GM23338 (cell line): Measurements from ENCODE around the gene BBS1. TPM values are rescaled to one million over a fixed set of nuclear protein-coding genes. Genes with fewer than 3 reads are reported as not detected.
A peak's percentile ranks its signal among the peaks of the same experiment; 100 is the strongest.

ENCODE experiments used
- ATAC-seq: fragments of 200-7000 bp; cut with Tn5 transposase; 3 replicates; pipeline ENCODE4 v1.9.1; 2020
- DNase-seq: peaks from one replicate; pipeline ENCODE4 v3.0.0-alpha.2; 2015; ENCODE audit warnings: low spot score
- H2AFZ ChIP-seq: fragments of 200-600 bp; sonication (generic); 2 replicates; pipeline ENCODE4 v1.8.0; 2016; ENCODE audit warnings: antibody characterized with exemption, mild to moderate bottlenecking, moderate library complexity
- H3F3A ChIP-seq: fragments of 200-600 bp; sonication (generic); replicated peaks from 2 replicates; pipeline ENCODE4 v1.8.0; 2017; ENCODE audit warnings: antibody characterized with exemption, mixed run types, low read depth
- H3K27ac ChIP-seq: fragments of 200-600 bp; sonication (generic); 2 replicates; pipeline ENCODE4 v1.6.1; 2016; ENCODE audit warnings: low read depth
- H3K27me3 ChIP-seq: fragments of 200-600 bp; sonication (generic); 2 replicates; pipeline ENCODE4 v1.8.0; 2016; ENCODE audit warnings: mild to moderate bottlenecking, mixed run types, moderate library complexity; ENCODE audit not compliant: insufficient read depth
- H3K36me3 ChIP-seq: fragments of 200-600 bp; sonication (generic); 2 replicates; pipeline ENCODE4 v1.8.0; 2016; ENCODE audit warnings: mild to moderate bottlenecking; ENCODE audit not compliant: insufficient read depth
- H3K4me1 ChIP-seq: fragments of 200-600 bp; sonication (generic); 2 replicates; pipeline ENCODE4 v1.8.0; 2016; ENCODE audit warnings: mild to moderate bottlenecking, moderate library complexity; ENCODE audit not compliant: insufficient read depth
- H3K4me2 ChIP-seq: fragments of 200-600 bp; sonication (generic); 2 replicates; pipeline ENCODE4 v1.7.1; 2017; ENCODE audit warnings: mixed run types
- H3K4me3 ChIP-seq: fragments of 200-600 bp; sonication (generic); 2 replicates; pipeline ENCODE4 v1.6.1; 2016; ENCODE audit warnings: mixed run types
- H3K79me2 ChIP-seq: fragments of 200-600 bp; sonication (generic); replicated peaks from 2 replicates; pipeline ENCODE4 v1.8.0; 2017; ENCODE audit warnings: mild to moderate bottlenecking; ENCODE audit not compliant: insufficient read depth
- H3K9me2 ChIP-seq: fragments of 200-600 bp; sonication (generic); 2 replicates; pipeline ENCODE4 v1.8.0; 2017; ENCODE audit not compliant: insufficient read depth
- H4K20me1 ChIP-seq: fragments of 200-600 bp; sonication (generic); replicated peaks from 2 replicates; pipeline ENCODE4 v1.8.0; 2017; ENCODE audit warnings: mild to moderate bottlenecking; ENCODE audit not compliant: insufficient read depth
- H3K27ac Mint-ChIP-seq: 2 replicates; pipeline ENCODE4 v1.8.0; 2020; ENCODE audit warnings: inconsistent platforms, mild to moderate bottlenecking, moderate library complexity, mixed read lengths
- H3K27me3 Mint-ChIP-seq: 3 replicates; pipeline ENCODE4 v1.8.0; 2022; ENCODE audit warnings: low read depth, mild to moderate bottlenecking, moderate library complexity, mixed read lengths, inconsistent platforms; ENCODE audit not compliant: insufficient read depth, poor library complexity
- H3K36me3 Mint-ChIP-seq: 3 replicates; pipeline ENCODE4 v1.8.0; 2021; ENCODE audit warnings: low read depth, mild to moderate bottlenecking, inconsistent platforms, moderate library complexity, mixed read lengths
- H3K4me1 Mint-ChIP-seq: 3 replicates; pipeline ENCODE4 v1.8.0; 2020; ENCODE audit warnings: mild to moderate bottlenecking, inconsistent platforms, mixed read lengths
- H3K4me3 Mint-ChIP-seq: 3 replicates; pipeline ENCODE4 v1.8.0; 2021; ENCODE audit warnings: moderate library complexity, mild to moderate bottlenecking, inconsistent platforms, mixed read lengths
- H3K9me3 Mint-ChIP-seq: 3 replicates; pipeline ENCODE4 v1.8.0; 2020; ENCODE audit warnings: moderate library complexity, mild to moderate bottlenecking, inconsistent platforms, mixed read lengths
- CREB1 ChIP-seq: fragments of 250-450 bp; sonication (Bioruptor Pico); IDR thresholded peaks from 2 replicates; pipeline ENCODE4 v1.5.0; 2020; ENCODE audit warnings: low read depth, mild to moderate bottlenecking, moderate library complexity
- CTCF ChIP-seq, 2 experiments: fragments of 200-600 bp in 1 of 2; sonication (generic) in 1 of 2; conservative IDR thresholded peaks; 2 replicates each; pipeline versions ENCODE4 v1.5.1 to v1.6.1; 2016 to 2017; ENCODE audit warnings: antibody characterized with exemption in 2 of 2, low read depth in 2 of 2, mild to moderate bottlenecking in 2 of 2, moderate library complexity in 1 of 2
- ETS1 ChIP-seq: IDR thresholded peaks from 2 replicates; pipeline ENCODE4 v1.6.1; 2016; ENCODE audit warnings: antibody characterized with exemption
- EZH2 ChIP-seq: fragments of 200-600 bp; sonication (generic); IDR thresholded peaks from one replicate; pipeline ENCODE4 v1.8.0; 2017; ENCODE audit warnings: antibody characterized with exemption, mild to moderate bottlenecking, low read depth; ENCODE audit not compliant: unreplicated experiment
- EZH2phosphoT487 ChIP-seq: fragments of 200-600 bp; sonication (generic); IDR thresholded peaks from one replicate; pipeline ENCODE4 v1.8.1; 2018; ENCODE audit warnings: antibody characterized with exemption; ENCODE audit not compliant: unreplicated experiment
- JUNB ChIP-seq: IDR thresholded peaks from one replicate; pipeline ENCODE4 v1.6.1; 2016; ENCODE audit warnings: antibody characterized with exemption; ENCODE audit not compliant: unreplicated experiment
- NANOG ChIP-seq: IDR thresholded peaks from 2 replicates; pipeline ENCODE4 v1.6.1; 2016; ENCODE audit warnings: antibody characterized with exemption, borderline replicate concordance
- POLR2AphosphoS5 ChIP-seq: IDR thresholded peaks from 2 replicates; pipeline ENCODE4 v1.6.1; 2016; ENCODE audit warnings: antibody characterized with exemption, low read depth
- STAT1 ChIP-seq: IDR thresholded peaks from one replicate; pipeline ENCODE4 v1.6.1; 2016; ENCODE audit warnings: antibody characterized with exemption; ENCODE audit not compliant: unreplicated experiment
- ZNF114 ChIP-seq: fragments of 250-450 bp; sonication (Bioruptor Pico); IDR thresholded peaks from 2 replicates; pipeline ENCODE4 v1.5.0; 2020; ENCODE audit warnings: mild to moderate bottlenecking, moderate library complexity
- ZNF331 ChIP-seq: fragments of 250-450 bp; sonication (Bioruptor Pico); IDR thresholded peaks from 2 replicates; pipeline ENCODE4 v1.5.0; 2020; ENCODE audit warnings: low read depth, mild to moderate bottlenecking, moderate library complexity
- ZNF462 ChIP-seq: fragments of 250-450 bp; sonication (Bioruptor Pico); IDR thresholded peaks from 2 replicates; pipeline ENCODE4 v1.5.0; 2020; ENCODE audit warnings: mild to moderate bottlenecking, moderate library complexity
- polyA plus RNA-seq: library from polyadenylated mRNA; unstranded; fragments of >200 nt; fragmentation: Nextera tagmentation; extraction: Ambion mirVana; gene quantifications from 2 replicates; pipeline ENCODE4 v1.2.1, GENCODE V29; 2016
- total RNA-seq: library from RNA; depleted of rRNA; stranded (reverse); fragments of >200 nt; shearing (Covaris generic); gene quantifications from 2 replicates; pipeline ENCODE4 v1.2.3, GENCODE V29; 2014
- TF ChIP-seq, protein P1 (sequence below): IDR thresholded peaks from one replicate; pipeline ENCODE4 v1.6.1; 2018; ENCODE audit warnings: antibody characterized with exemption; ENCODE audit not compliant: unreplicated experiment

BBS1 gene
- total and polyA plus RNA-seq, 2 experiments from 2014 or later = 11.6 to 41.3 TPM

DNA sequence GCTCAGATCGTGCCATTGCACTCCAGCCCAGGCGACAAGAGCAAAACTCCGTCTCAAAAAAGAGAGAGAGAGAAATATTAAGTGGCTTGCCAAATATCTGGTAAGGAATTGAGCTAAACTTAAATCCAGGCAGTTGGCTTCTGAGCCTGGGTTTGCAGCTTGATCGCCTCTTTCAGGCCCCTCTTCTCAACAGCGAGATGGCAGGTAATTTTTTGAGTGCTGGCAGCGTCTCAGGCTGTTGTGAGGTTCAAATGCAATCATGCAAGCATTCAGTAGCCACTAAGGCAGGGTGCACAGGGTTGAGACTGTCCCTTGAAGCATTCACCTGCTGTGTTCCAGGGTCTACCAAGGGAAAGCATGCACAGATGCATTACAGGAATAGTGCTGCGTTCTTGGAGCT lies 58.6 kb downstream of the BBS1 start:
- DNase-seq = no peak
- Mint-ChIP-seq H3K4me3 (no peak overlapping the region), H3K36me3 (peaks cover 15% of the 10 kb centered on the region), H3K9me3 (peaks cover 23% of the 10 kb centered on the region), H3K4me1 (peaks cover 21% of the 10 kb centered on the region), H3K27me3 (peaks cover 23% of the 10 kb centered on the region), H3K27ac (no peak overlapping the region)
- H3K4me3 ChIP-seq = no peak overlapping the region
- H3K27me3 ChIP-seq = peaks cover 6% of the 10 kb centered on the region; the same call in 1 of the 2 replicates
- peak overlapping the region; percentile 92 for H3K27ac ChIP-seq
- no peak overlapping the region for H3K4me2 ChIP-seq
- peaks cover 11% of the 10 kb centered on the region; the same call in 1 of the 2 replicates for H3F3A ChIP-seq
- H2AFZ ChIP-seq = peak overlapping the region; percentile 91
- TF ChIP-seq ZNF331 (CRISPR knock-in tag) (no peak), ZNF462 (CRISPR knock-in tag) (no peak), ZNF114 (CRISPR knock-in tag) (no peak), ETS1 (no peak), CTCF (conservative IDR thresholded peaks at IDR 0.05; ENCODE audit: low read depth in 2 of 2) (no peak), JUNB (no peak), NANOG (no peak), POLR2AphosphoS5 (no peak), CREB1 (CRISPR knock-in tag) (no peak), STAT1 (no peak), EZH2 (no peak), EZH2phosphoT487 (no peak)
- TF ChIP-seq, protein P1, sequence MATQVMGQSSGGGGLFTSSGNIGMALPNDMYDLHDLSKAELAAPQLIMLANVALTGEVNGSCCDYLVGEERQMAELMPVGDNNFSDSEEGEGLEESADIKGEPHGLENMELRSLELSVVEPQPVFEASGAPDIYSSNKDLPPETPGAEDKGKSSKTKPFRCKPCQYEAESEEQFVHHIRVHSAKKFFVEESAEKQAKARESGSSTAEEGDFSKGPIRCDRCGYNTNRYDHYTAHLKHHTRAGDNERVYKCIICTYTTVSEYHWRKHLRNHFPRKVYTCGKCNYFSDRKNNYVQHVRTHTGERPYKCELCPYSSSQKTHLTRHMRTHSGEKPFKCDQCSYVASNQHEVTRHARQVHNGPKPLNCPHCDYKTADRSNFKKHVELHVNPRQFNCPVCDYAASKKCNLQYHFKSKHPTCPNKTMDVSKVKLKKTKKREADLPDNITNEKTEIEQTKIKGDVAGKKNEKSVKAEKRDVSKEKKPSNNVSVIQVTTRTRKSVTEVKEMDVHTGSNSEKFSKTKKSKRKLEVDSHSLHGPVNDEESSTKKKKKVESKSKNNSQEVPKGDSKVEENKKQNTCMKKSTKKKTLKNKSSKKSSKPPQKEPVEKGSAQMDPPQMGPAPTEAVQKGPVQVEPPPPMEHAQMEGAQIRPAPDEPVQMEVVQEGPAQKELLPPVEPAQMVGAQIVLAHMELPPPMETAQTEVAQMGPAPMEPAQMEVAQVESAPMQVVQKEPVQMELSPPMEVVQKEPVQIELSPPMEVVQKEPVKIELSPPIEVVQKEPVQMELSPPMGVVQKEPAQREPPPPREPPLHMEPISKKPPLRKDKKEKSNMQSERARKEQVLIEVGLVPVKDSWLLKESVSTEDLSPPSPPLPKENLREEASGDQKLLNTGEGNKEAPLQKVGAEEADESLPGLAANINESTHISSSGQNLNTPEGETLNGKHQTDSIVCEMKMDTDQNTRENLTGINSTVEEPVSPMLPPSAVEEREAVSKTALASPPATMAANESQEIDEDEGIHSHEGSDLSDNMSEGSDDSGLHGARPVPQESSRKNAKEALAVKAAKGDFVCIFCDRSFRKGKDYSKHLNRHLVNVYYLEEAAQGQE = no peak
- no peaks in the 10 kb centered on the region for H3K36me3 ChIP-seq
- no peaks in the 10 kb centered on the region for H4K20me1 ChIP-seq
- H3K79me2 ChIP-seq = no peaks in the 10 kb centered on the region
- no peak for ATAC-seq
- H3K9me2 ChIP-seq = no peaks in the 10 kb centered on the region
- H3K4me1 ChIP-seq = peaks cover 23% of the 10 kb centered on the region
